ENCODE measurements around the gene NELFA. TPM values are rescaled to one million over a fixed set of nuclear protein-coding genes. Genes with fewer than 3 reads are reported as not detected.

Gene NELFA
- total and polyA plus RNA-seq, 10 of the 15 experiments (the other 5 are each of a cell fraction or from before 2014, with no cell fraction given), result 0.39 to 38.6 (median 16.7) TPM

DNA sequence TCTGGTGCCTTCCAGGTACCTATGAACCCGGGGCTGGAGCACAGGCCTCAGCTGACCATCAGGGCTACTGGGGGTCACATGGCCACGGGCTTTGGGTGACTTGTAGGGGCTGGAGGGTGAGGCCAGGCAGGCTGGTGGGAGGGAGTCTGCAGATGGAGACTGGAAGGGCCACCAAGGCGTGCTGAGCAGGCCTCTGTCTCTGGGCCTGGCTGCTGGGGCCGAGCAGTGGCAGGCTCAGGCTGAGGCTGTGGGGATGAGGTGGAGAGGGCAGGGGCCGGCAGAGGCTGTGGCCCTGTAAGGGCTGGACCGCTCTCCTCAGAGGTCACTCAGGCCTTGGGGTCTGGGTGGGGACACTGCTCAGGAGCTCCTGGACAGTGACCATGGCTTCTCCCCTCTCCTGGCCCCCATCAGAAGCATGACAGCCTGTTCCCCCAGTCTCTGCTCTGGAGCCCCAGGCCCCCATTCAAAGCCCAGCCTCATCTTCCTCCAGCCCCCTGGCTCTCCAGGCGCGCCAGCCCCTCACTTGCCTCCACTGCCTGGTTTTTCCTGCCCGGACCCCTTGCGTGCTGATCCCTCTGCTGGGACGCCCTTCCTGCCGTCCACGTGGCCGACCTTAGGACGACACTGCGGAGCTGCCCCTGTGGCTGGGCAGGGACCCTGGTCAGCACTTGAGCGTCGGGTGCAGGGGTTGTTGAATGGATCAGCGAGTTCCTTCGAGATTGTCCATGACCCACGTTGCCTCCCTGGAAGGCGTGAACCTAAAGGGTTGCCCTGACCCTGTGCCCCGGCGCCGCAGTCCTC lies 39.2 kb upstream of the NELFA start:
- RAD21 ChIA-PET (ENCODE audit: unreplicated experiment), result no interaction called here
- Histone ChIP-seq H3K4me3 (no peak overlapping the region), H3K36me3 (ENCODE audit: control insufficient read depth in 2 of 2, insufficient read depth in 2 of 2, low read length in 1 of 2) (no peaks in the 10 kb centered on the region), H2AFZ (ENCODE audit: control insufficient read depth, low read depth, low read length) (no peak overlapping the region), H3K4me2 (ENCODE audit: control insufficient read depth, insufficient read depth) (no peak overlapping the region), H3K4me1 (ENCODE audit: control insufficient read depth, insufficient read depth, low read length) (no peaks in the 10 kb centered on the region), H3K27ac (ENCODE audit: control insufficient read depth, insufficient read depth) (no peak overlapping the region), H3K79me2 (ENCODE audit: control insufficient read depth, insufficient read depth, low read length) (no peaks in the 10 kb centered on the region), H4K20me1 (ENCODE audit: control insufficient read depth, insufficient read depth) (no peaks in the 10 kb centered on the region), H3K27me3 (replicated peaks in 1 of 2; ENCODE audit: control insufficient read depth in 2 of 2, insufficient read depth in 2 of 2, low read length in 1 of 2) (no peaks in the 10 kb centered on the region; a peak in 1 of 4 replicates), H3K9ac (ENCODE audit: control insufficient read depth, insufficient read depth, low read length) (no peak overlapping the region), H3K9me3 (replicated peaks; ENCODE audit: control insufficient read depth, insufficient read depth, low read length) (no peaks in the 10 kb centered on the region)
- POLR2A ChIA-PET, result no interaction called here
- FAIRE-seq, result no peak
- intact Hi-C loops (cut with micrococcal nuclease; ENCODE audit: unreplicated experiment) (no loop called here), in situ Hi-C loops (cut with MboI) (no loop called here)
- WGBS (ENCODE audit: insufficient coverage, insufficient replicate concordance, low lambda C conversion rate, missing lambda C conversion rate), result 57% methylated on average over 25 of the region's 25 CpGs
- CTCF ChIA-PET, result no interaction called here
- SMC1A ChIA-PET (ENCODE audit: uncharacterized antibody, unreplicated experiment), result no interaction called here
- ATAC-seq, result no peak
- DNase-seq (ENCODE audit: low read depth, low spot score), result no peak
- BruUV-seq (replicated peaks), result no TSS peak
- TF ChIP-seq, protein P1, sequence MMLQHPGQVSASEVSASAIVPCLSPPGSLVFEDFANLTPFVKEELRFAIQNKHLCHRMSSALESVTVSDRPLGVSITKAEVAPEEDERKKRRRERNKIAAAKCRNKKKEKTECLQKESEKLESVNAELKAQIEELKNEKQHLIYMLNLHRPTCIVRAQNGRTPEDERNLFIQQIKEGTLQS (IDR thresholded peaks at IDR 0.05; ENCODE audit: borderline replicate concordance, extremely low read depth, low read depth, low read length), result no peak
- TF ChIP-seq TAF1 (IDR thresholded peaks at IDR 0.05; ENCODE audit: borderline replicate concordance, low read depth, low read length) (no peak), IRF4 (IDR thresholded peaks at IDR 0.05; ENCODE audit: low read depth, low read length) (no peak), SP1 (IDR thresholded peaks at IDR 0.05; ENCODE audit: low read depth, low read length) (no peak), JUND (IDR thresholded peaks at IDR 0.05; ENCODE audit: low read depth, low read length) (no peak), POLR2A (IDR thresholded peaks at IDR 0.05; ENCODE audit: low read depth, low read length) (no peak), RELA (IDR thresholded peaks at IDR 0.05; ENCODE audit: borderline replicate concordance, partially characterized antibody) (no peak)
- TF ChIP-seq, protein P2, sequence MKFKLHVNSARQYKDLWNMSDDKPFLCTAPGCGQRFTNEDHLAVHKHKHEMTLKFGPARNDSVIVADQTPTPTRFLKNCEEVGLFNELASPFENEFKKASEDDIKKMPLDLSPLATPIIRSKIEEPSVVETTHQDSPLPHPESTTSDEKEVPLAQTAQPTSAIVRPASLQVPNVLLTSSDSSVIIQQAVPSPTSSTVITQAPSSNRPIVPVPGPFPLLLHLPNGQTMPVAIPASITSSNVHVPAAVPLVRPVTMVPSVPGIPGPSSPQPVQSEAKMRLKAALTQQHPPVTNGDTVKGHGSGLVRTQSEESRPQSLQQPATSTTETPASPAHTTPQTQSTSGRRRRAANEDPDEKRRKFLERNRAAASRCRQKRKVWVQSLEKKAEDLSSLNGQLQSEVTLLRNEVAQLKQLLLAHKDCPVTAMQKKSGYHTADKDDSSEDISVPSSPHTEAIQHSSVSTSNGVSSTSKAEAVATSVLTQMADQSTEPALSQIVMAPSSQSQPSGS (IDR thresholded peaks at IDR 0.05; ENCODE audit: low read length), result no peak
- TF ChIP-seq, protein P3, sequence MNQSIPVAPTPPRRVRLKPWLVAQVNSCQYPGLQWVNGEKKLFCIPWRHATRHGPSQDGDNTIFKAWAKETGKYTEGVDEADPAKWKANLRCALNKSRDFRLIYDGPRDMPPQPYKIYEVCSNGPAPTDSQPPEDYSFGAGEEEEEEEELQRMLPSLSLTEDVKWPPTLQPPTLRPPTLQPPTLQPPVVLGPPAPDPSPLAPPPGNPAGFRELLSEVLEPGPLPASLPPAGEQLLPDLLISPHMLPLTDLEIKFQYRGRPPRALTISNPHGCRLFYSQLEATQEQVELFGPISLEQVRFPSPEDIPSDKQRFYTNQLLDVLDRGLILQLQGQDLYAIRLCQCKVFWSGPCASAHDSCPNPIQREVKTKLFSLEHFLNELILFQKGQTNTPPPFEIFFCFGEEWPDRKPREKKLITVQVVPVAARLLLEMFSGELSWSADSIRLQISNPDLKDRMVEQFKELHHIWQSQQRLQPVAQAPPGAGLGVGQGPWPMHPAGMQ (IDR thresholded peaks at IDR 0.05; ENCODE audit: borderline replicate concordance), result no peak
- TF ChIP-seq, protein P4, sequence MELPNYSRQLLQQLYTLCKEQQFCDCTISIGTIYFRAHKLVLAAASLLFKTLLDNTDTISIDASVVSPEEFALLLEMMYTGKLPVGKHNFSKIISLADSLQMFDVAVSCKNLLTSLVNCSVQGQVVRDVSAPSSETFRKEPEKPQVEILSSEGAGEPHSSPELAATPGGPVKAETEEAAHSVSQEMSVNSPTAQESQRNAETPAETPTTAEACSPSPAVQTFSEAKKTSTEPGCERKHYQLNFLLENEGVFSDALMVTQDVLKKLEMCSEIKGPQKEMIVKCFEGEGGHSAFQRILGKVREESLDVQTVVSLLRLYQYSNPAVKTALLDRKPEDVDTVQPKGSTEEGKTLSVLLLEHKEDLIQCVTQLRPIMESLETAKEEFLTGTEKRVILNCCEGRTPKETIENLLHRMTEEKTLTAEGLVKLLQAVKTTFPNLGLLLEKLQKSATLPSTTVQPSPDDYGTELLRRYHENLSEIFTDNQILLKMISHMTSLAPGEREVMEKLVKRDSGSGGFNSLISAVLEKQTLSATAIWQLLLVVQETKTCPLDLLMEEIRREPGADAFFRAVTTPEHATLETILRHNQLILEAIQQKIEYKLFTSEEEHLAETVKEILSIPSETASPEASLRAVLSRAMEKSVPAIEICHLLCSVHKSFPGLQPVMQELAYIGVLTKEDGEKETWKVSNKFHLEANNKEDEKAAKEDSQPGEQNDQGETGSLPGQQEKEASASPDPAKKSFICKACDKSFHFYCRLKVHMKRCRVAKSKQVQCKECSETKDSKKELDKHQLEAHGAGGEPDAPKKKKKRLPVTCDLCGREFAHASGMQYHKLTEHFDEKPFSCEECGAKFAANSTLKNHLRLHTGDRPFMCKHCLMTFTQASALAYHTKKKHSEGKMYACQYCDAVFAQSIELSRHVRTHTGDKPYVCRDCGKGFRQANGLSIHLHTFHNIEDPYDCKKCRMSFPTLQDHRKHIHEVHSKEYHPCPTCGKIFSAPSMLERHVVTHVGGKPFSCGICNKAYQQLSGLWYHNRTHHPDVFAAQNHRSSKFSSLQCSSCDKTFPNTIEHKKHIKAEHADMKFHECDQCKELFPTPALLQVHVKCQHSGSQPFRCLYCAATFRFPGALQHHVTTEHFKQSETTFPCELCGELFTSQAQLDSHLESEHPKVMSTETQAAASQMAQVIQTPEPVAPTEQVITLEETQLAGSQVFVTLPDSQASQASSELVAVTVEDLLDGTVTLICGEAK (IDR thresholded peaks at IDR 0.05; ENCODE audit: borderline replicate concordance), result no peak
- TF ChIP-seq, protein P5, sequence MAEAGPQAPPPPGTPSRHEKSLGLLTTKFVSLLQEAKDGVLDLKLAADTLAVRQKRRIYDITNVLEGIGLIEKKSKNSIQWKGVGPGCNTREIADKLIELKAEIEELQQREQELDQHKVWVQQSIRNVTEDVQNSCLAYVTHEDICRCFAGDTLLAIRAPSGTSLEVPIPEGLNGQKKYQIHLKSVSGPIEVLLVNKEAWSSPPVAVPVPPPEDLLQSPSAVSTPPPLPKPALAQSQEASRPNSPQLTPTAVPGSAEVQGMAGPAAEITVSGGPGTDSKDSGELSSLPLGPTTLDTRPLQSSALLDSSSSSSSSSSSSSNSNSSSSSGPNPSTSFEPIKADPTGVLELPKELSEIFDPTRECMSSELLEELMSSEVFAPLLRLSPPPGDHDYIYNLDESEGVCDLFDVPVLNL (IDR thresholded peaks at IDR 0.05; ENCODE audit: low read depth, low read length), result no peak

All from GM12878 (cell line).